ACHN (cell line): ENCODE measurements around the gene BRD8.
A peak's percentile ranks its signal among the peaks of the same experiment; 100 is the strongest.

Source experiments
- DNase-seq: peaks from one replicate; pipeline ENCODE4 v3.0.0-alpha.2; 2015
- in situ Hi-C: cut with HindIII; loops from 2 replicates; pipeline ENCODE4 v1.10.0; 2017; ENCODE audit warnings: low sequenced_read_pairs, low pct_ligation_motif_present, low pct_unique_long_range_greater_than_20kb

BRD8 gene

DNA sequence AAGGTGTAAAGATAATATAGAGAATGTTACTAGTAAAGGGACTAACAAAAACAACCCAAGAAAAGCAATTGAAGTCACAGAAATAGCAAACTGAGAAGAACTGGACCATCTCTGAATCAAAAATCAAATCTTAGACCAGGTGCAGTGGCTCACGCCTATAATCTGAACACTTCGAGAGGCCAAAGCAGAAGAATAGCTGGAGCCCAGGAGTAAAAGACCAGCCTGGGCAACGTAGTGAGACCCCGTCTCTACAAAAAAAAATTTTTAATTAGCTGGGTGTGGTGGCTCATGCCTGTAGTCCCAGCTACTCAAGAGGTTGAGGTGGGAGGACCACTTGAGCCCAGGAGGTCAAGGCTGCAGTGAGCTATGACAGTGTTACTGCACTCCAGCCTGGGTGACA, 67.2 kb downstream of the BRD8 start:
- in situ Hi-C loops: no loop called here
- DNase-seq: no peak

DNA sequence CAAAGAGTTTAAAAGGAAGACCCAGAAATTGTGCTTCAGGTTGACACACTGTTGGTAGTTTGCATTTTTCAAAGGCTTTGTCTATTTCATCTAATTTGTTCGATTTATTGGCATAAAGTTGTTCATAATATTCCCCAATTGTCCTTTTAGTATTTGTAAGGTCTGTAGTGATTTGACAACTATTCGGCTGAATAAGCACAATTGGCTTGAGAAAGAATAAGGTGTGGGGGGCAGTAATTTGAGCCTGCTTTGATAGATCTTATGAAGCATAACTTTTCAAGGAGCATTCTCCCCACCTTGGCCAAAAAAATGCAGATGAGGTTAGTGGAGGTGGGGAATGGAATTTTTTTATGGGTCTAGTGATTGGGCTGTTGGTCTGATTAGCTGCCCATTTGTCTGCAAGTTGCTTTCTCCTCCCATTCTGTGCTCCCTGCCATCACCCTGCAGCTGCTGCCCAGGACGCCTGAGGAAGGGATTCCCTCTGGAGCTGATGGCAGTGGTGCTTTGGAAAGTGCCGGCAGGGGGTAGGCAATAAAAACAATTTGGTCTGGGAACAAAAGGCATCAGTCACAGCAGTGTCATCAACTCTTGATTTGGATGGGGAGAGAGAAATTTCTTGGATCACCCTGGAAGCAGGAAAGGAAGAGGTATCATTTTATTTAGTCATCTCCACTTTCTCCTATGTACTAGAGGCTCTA, 68.0 kb downstream of the BRD8 start:
- DNase-seq: no peak
- in situ Hi-C loops: no loop called here

DNA sequence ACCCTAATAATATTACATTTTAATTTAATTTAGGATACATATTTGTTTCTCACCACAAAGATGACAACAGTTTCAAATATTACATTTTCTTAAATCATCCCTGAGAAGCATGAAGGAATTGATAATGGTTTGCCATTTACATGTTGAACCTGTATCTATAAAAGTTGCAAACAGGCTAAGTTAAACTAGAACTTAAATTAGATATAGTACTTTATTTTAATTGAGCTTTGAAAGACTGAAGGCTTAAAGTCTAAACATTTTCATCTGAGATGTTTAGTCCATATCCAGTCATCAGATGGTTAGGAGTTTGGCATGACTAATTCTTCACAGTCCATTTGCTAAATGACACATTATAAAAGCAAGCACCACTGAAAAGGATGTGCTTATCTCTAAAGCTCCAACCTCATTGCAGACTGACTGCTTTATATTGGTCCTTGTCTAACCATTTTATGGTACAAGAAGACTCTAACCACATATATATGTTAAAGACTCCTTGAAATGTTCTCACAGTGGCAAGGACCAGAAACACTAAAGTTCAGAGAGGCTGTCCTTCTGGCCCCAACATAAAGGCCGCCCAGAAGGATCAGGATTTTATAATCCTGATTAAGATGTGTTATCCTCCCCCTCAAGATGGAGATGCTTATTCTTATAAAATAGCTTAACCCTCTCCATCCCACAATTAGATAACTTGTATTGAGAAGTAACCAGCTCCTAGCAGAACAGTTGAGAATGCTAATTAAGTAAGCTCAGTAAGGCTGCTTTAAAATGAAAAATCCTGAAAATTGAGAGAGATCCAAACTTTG, 68.8 kb downstream of the BRD8 start:
- in situ Hi-C loops: no loop called here
- DNase-seq: peak; percentile 17

DNA sequence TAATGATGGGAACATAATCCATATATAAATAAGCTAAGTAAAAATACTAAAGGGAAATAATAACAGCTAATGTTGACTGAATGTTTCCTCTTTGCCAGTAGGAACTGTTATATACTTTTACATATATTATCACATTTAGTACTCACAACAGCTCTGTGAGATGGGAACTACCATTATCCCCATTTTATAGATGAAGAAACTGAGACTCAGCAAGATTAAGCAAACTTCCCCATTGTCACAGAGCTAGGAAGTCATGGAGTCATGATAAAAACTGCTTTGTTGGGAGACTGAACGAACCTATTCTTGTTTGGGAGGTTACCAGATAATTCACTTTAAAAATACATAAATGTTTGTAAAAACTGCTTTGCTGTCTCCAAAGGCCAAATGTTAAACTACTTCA, 71.2 kb downstream of the BRD8 start:
- in situ Hi-C loops: no loop called here
- no peak for DNase-seq

DNA sequence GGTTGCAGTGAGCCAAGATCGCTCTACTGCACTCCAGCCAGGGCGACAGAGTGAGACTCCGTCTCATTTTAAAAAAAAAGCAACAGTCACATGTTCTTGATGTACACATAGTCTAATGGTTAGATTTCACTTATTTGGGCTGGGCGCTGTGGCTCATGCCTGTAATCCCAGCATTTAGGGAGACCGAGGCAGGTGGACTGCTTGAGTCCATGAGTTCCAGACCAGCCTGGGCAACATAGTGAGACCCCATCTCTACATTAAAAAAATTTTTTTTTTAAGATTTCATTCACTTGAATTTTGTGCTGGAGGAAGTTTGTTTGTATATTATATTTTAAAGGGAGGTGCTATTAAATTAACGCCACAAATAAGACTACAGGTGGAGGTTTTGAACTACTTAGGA, 72.7 kb downstream of the BRD8 start:
- DNase-seq: no peak
- in situ Hi-C loops: no loop called here

DNA sequence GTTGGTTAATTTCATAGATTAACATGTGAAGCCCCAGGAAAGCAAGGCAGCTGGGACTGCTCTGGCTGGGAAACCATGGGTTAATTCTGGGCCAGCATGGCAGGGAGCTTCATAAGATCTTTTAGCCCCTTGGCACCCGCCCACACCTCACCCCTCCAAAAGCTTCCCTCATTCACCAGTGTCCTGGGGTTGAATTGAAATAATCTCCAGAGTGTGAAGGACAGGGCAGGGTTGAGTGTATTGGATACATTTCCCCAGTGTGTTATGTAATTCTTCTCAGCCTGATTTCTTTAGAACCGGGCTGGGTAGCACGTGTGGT, 75.2 kb downstream of the BRD8 start:
- DNase-seq: no peak
- in situ Hi-C loops: no loop called here

DNA sequence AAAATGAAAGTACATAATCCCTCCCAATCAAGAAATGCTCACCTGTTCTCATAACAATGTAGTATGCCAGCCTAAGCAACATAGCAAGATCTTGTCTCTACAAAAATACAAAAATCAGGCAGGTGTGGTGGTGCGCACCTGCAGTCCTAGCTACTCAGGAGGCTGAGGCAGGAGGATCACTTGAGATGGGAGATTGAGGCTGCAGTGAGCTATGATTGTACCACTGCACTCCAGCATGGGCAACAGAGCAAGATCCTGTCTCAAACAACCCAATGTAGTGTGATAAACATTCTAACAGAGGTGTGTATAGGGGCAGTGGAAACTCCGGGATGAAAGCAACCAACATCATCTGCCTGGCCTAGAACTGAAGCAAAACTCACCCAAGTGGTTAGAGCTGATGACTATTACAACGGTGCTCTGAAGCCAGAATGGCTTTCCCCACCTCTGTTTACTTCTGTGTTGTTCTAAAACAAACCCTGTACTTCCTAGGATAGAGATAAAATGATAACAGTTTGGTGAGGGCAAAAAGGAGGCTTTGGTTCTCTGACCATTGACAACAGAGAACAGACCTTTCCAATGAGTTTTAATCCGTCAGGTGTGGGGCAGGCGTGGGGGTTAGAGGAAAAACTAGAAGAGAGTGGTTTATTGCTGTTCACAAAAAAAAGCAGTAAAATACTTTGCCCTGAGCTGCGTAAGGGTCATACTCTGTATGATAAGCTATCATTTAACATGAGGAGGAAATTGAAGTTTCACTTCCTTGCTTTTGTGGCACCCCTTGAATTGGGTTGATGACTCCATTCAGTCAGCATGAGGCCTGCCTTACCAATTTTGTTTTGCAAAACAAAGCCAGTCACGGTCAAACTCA, 75.7 kb downstream of the BRD8 start:
- DNase-seq: no peak
- in situ Hi-C loops: no loop called here

DNA sequence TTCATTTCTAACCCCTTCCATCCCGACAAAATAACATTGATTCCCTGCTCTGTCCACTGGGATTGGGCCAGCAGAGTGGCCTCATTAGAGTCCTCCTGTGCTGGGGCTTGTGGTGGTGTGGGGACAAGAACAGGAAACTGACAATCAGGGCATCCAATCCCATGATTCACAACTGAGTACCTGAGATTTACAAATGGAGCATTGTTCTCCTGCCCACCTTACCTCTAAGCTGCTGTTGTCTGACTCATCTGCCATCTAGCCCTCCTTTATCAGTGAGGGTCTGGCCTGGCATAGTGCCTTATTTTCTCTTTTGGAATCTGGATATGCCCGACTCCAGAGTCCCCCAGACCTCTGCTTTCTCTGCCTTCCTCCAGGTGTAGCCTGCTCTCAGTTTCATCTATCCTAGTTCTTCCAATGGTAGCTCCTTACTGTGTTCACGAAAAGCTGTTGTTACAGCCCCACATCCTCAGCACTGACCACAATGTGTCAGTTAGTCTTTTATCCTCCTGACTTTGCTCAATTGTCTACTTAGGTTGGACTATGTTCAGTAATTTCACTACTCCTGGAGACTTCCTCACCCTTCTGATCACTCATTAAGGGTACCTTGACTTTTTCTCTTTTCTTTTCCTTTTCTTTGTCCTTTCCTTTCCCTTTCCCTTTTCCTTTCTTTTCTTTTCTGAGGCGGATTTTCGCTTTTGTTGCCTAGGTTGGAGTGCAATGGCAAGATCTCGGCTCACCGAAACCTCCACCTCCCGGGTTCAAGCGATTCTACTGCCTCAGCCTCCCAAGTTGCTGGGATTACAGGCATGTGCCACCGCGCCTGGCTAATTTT, 81.2 kb downstream of the BRD8 start:
- DNase-seq: no peak
- in situ Hi-C loops: no loop called here

DNA sequence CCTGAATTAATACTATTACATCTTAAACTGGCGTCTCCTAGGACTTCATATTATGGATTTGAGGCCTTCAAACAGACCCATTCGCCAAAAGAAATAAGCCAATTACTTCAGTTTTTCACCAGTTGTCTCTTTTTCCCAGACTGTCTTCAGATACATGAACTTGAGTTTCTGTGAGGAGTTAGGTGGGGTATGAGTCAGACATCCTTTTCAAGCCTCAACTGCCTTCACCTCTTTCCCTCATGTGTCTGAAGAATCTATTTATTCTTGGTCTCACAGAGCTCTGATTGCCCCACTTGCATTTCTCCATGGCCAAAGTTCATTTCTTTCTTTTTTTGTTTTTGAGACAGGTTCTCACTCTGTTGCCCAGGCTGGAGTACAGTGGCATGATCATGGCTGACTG, 82.1 kb downstream of the BRD8 start:
- DNase-seq: no peak
- in situ Hi-C loops: no loop called here

DNA sequence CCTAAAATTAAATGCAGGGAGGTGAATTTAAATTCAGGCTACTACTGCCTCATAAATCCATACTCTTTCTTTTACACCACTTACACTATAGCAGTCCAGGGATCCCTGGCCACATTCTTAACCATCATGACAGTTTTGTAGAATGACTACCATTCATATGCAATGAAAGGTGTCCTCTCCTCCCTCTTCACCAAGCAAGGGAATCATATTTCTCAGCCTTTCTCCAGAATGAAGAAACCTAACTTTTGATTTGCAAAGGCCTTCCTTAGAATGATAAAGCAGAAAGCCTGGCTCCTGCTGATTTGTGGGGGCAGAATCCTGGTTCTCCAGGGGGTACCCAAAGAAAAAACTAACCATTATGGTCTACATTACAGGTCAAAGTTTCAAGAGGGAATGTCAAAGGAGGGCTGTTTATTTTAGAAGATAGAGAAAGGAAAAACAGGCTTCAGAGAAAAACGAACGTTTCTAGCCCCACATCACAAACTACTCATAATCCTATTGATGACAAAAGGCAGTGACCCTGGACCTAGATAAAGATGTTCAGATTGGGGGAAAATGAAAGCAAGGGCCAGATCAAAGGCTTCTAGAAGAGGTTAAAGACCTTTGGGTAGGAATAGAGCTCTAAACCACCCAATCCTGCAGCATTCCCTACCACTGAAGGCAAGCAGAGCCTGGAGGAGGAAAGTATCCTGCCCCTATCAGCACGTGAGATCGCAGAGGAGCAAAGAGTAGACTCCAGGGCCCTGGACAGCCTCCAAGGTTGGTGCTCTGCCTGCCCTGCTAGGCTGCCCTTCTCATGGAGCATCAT, 83.1 kb downstream of the BRD8 start:
- in situ Hi-C loops: no loop called here
- DNase-seq: no peak

DNA sequence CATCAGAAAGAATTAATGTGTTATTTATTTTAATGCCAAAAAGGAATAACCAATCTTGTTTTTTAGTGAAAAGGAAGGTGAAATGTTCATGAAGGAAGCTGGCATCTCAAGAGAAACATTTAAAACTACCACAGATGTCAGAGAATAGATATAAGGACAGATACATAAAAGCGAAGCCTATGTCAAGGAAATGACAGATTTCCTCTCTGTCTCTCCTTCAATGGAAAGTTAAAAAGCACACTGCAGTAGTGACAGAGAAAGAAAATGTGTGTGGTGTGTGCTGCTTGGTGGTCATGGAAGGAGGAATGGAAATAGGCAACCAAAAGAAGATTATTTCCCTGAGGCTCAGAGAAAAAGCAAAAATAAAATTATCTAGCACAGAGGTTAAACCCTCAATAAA, 85.4 kb downstream of the BRD8 start:
- no peak for DNase-seq
- in situ Hi-C loops: no loop called here

DNA sequence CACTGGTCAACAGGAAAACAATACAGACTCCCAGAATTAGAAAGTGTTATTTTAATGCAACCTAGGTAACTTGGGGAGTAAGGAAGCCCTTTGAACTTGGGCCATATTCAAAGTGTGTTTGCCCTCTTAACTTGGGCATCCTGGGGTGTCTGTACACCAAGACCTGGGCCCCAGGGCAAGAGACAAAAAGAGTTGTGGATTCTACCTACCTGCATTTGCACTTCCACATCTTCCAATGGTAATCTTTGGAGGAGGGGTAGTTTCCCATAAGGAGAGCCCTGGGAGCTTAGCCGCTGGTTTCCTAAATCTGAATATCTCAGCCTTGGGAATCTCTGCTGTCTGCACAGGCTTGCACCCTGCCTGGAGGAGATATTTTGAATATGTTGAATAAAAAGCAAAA, 86.1 kb downstream of the BRD8 start:
- in situ Hi-C loops: no loop called here
- no peak for DNase-seq

DNA sequence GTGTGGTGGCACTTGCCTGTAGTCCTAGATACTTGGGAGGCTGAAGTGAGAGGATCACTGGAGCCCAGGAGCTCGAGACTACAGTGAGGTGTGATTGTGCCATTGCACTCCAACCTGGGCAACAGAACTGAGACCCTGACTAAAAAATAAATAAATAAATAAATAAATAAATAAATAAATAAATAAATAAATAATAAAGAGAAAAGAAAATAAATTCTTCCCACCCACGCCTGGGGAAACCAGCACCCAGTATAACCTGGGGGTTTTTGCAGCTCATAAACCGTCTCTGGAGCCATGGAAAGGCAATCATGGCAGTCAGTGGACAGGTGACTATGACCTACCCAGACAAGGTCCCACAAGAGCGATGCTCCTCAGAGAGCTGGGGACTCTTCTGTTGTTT, 86.7 kb downstream of the BRD8 start:
- no peak for DNase-seq
- in situ Hi-C loops: no loop called here
